ENCODE measurements around the gene C2CD2.
"Not testable (repeated sequence)": the region's sequence is repeated elsewhere in the genome, so short reads cannot be mapped to it uniquely, and the experiment has no call there.

The C2CD2 gene

GRCh38 chr21:41962425-41962966 lies 8.7 kb upstream of the C2CD2 start:
- no peak for DNase-seq (ENCODE audit: low read depth)
- no peak for TF ChIP-seq CTCF (conservative IDR thresholded peaks at IDR 0.05; ENCODE audit: low read length)
- no peak overlapping the region for H3K4me3 ChIP-seq (ENCODE audit: low read length)

- H3K4me3 ChIP-seq (ENCODE audit: low read length), result no peak overlapping the region
- TF ChIP-seq CTCF (conservative IDR thresholded peaks at IDR 0.05; ENCODE audit: low read length), result no peak
- DNase-seq (ENCODE audit: low read depth), result no peak
Observed at GRCh38 chr21:41961753-41962152, 7.9 kb upstream of the C2CD2 start.

GRCh38 chr21:41961282-41961701 lies 7.5 kb upstream of the C2CD2 start:
- no peak overlapping the region for H3K4me3 ChIP-seq (ENCODE audit: low read length)
- DNase-seq (ENCODE audit: low read depth), result no peak
- TF ChIP-seq CTCF (conservative IDR thresholded peaks at IDR 0.05; ENCODE audit: low read length), result no peak

GRCh38 chr21:41960386-41960785 lies 6.6 kb upstream of the C2CD2 start:
- H3K4me3 ChIP-seq (ENCODE audit: low read length), result no peak overlapping the region
- no peak for TF ChIP-seq CTCF (conservative IDR thresholded peaks at IDR 0.05; ENCODE audit: low read length)
- DNase-seq (ENCODE audit: low read depth), result no peak

- not testable (repeated sequence) for DNase-seq (ENCODE audit: low read depth); H3K4me3 ChIP-seq (ENCODE audit: low read length)
Observed at GRCh38 chr21:41959697-41960096, 5.9 kb upstream of the C2CD2 start.

GRCh38 chr21:41958886-41959563 lies 5.2 kb upstream of the C2CD2 start:
- no peak for TF ChIP-seq CTCF (conservative IDR thresholded peaks at IDR 0.05; ENCODE audit: low read length)
- peak; percentile 8 for DNase-seq (ENCODE audit: low read depth)
- no peak overlapping the region for H3K4me3 ChIP-seq (ENCODE audit: low read length)

GRCh38 chr21:41957991-41958766 lies 4.4 kb upstream of the C2CD2 start:
- H3K4me3 ChIP-seq (ENCODE audit: low read length), result no peak overlapping the region
- peak; percentile 58 for TF ChIP-seq CTCF (conservative IDR thresholded peaks at IDR 0.05; ENCODE audit: low read length)
- DNase-seq (ENCODE audit: low read depth), result peak; percentile 90

Measured in AG10803 (cell line).